Inflammatory macrophage treated with lipopolysaccharide for 4 hours (primary cell): Measurements from ENCODE around the gene RDH16.
"Not testable (repeated sequence)": the region's sequence is repeated elsewhere in the genome, so short reads cannot be mapped to it uniquely, and the experiment has no call there.

Experiments
- DNase-seq: peaks from one replicate; pipeline ENCODE4 v3.0.0-alpha.2; 2020

RDH16 gene

DNA sequence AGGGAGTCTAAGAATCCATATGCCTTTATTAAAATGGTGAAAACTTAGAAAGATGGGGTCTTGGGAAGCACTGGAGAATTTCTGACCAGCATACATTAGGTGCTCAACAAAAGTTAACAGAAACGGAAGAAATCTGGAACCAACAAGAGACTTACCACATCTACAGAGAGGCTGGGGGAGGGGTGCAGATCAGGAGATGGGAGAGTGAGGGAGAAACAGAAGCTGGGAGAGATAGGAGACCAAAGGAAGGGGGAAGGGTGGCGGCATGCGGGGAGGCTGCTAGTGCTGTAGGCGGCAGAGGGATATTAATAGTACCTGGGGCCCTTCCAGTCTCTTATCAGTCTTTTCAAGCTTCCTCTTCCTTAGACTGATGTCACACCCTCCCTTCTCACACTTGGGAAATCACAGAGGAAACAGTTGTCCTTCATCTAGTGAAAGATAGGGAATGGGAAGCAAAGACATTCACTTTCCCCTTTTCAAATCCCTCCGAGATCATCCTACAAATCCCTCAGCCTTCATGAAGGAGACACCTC is 30.9 kb upstream of the RDH16 start:
- DNase-seq: peak; percentile 53

DNA sequence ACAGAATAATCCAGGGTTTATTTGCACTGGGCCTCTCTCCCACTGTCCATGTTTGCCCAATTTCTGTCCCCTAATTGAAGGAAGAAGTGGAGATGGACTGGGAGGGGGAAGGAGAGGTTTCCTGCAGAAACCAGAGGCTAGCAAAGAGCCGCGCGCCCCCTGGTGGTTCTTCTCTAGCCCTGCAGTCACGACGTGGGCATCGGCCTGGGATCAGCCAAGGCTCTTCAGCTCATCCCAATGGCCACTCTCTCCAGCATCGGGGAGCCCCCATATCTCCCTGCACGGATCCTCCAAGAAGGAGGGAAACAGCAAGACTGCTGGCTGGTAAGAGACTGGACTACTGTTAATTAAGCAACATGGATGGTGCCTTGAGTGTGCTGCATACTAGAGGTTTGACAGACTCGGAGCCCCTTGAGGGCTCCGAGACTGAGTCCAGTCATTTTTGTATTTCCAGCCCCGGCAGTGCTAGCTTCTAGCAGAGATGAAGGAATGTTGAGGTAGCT is 30.2 kb upstream of the RDH16 start:
- DNase-seq: peak; percentile 74

DNA sequence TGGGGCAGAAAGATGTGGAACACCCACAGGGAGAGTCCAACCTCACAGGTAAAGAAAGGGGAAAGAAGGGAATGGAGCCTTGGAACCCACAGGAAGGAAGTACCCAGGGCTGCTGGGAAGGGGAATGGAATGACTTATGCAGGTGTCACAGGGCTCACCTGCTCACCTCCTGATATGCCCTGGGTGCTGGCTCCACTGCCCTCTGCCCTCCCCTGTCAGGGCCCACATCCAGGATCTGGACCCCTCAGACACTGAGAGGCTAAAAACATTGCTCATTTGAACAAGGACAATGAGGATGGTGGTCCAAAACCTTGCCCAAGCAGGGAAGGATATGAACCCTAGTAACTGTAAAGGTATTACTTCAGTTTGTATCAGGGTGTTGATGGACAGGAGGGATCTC is 29.6 kb upstream of the RDH16 start:
- DNase-seq: no peak

DNA sequence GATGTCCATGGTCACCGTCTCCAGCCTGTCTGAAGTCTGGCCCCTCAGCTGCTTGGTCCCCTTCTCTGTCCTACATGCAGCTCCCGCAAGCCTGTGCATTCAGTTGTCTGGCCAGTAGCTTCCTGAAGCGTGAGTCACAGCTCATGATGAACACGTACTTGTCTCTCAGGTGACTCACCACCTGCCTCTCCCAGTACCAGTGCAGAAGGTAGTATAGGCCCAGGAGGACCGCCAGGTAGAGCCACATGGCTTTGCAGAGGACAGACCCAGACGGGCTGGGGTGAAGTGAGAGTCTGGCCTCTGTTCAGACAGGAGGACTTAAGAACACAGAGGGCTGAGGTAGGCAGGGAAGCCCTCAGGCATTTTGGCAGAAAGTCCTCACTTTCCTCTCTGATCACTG is 28.3 kb upstream of the RDH16 start:
- DNase-seq: not testable (repeated sequence)

DNA sequence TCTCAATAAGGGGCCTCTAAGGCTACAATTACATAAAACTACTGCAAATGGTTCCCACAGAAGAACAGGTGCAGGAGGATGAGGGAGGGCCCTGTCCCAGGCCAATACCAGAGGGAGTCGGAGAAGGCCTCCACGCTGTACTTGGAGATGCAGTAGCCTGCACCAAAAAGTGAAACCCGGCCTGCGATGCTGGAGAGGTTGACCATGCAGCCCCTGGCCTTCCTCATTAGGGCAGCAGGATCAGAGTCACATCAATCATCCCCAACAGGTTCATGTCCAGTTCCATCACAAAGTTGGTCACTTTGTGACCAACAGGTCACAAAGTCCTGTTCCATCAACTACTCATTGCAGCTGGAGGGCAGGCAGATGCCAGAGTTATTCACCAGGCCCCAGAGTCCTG is 26.0 kb upstream of the RDH16 start:
- no peak for DNase-seq

DNA sequence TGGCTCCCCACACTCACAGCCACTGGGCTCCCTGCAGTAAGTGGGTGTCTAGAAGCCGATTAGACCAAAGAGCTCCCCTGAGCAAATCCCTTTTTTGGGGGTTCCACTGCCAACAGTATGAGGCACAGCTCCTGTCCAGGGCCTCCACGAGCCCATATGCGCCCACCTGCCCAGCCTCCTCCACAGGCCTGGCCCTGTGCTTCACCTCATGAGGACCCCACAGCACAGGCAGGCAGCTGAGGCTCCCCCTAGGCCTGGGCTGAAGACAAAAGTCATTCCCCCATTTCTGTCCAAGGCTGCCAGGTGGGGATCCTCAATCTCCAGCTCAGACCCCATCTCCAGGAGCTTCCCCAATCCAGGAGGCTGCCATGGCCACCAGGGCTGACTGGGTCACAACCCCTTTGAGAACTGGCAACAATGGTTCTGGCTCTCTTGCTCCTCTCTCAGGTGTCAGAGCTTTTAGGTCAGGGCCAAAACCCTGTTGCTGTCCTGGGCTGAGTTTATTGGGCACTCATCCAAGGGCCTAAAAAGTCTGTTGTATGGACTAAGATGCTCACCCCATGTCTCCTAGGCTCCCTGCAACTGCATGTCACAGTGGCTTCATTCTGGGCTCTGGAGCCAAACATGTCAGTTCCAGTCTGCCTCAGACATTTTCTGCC is 25.3 kb upstream of the RDH16 start:
- DNase-seq: not testable (repeated sequence)

DNA sequence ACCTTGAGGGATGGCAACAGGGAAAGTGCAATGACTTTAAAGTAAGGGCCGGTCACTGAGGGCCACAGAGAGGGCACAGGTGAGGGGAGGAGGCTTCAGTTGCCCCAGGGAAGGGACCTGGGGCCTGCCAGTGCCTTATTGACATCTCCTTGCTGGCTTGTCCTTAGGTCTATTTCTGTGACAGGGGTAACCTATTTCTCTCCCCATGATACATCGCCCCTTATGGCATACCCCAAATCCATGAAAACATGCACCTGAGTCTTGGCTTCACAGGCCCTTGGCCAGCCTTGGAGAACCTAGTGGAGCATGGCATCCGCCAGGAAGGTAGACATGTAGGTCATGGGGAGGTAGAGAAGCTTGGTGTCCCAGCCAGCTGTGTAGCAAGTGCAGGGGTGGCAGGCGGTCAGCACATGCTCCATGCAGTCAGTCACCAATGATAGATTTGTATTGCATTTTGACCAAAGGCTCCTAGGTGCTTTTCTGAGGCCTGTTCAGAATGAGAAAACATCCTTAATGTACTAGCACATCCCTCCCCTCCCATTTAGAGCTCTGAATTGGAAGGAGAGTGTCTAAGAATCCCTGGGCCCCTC is 23.6 kb upstream of the RDH16 start:
- DNase-seq: no peak

DNA sequence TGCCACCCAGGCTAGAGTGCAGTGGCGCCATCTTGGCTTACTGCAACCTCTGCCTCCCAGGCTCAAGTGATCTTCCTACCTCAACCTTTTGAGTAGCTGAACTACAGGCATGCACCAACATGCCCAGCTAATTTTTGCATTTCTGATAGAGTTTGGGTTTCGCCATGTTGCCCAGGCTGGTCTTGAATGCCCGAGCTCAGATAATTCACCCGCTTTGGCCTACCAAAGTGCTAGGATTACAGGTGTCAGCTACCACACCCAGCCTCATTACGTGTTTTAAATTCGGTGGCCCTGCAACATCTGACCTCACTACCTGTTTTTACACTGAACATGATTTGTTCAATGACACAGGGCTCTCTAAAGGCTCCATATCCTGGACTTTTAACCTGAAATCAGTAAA is 22.9 kb upstream of the RDH16 start:
- no peak for DNase-seq

DNA sequence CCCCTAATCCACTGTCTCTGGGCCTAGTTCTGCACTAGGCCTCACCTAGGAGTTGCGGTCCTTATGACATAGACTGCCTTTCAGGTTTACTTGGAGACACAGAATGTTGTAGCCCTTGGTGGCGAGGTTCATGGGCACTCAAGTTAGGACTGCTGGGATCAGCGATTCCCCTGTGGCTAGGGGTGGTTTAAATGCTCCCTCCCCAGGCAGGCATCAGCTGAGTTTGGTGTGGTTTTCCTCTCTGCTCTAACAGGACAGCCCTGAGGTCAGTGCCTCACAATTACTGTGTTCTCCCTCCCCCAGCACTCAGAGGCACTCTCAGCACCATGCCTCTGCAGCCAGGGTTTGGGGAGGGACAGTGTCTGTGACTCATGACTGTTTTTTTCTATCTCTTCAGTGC is 22.2 kb upstream of the RDH16 start:
- no peak for DNase-seq

DNA sequence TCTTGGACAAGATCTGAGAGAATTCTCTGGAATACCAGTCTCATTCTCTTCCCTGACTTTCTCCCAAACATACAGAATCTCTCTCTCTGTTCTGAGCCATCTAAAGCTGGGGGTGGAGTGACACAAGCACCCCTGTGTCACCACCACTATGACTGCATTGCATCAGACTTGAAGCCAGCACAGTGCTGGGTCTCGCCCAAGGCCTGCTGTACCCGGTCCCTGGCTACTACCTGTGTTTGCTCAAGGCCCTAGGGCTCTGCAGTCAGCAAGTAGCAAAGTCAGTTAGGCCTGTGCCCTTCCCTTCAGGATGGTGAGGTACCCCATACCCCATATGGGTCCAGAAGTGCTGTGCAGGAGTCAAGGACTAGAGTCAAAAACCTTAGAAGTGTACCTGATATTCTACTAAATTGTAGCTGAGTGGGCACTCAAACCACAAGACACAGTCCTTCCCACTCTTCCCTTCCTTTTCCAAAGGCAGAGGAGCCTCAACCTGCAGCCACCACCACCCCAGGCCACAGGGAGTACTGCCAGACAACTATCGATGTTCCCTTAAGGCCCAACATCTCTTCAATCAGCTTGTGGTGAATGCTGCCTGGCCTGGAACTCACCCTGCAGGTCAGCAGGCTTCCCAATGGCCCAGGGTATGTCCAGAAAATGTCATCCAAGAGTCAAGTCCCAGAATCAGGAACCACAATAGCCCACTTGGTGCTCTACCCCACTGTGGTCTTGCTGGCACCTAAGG is 21.2 kb upstream of the RDH16 start:
- DNase-seq: peak; percentile 16

DNA sequence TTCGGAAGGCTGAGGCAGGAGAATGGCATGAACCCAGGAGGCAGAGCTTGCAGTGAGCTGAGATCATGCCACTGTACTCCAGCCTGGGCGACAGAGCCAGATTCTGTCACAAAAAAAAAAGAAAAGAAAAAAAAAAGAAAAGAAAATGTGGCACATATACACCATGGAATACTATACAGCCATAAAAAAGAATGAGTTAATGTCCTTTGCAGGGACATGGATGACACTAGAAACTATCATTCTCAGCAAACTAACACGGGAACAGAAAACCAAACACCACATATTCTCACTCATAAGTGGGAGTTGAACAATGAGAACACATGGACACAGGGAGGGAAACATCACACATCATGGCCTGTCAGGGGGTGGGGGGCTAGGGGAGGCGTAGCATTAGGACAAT is 20.0 kb upstream of the RDH16 start:
- DNase-seq: not testable (repeated sequence)

DNA sequence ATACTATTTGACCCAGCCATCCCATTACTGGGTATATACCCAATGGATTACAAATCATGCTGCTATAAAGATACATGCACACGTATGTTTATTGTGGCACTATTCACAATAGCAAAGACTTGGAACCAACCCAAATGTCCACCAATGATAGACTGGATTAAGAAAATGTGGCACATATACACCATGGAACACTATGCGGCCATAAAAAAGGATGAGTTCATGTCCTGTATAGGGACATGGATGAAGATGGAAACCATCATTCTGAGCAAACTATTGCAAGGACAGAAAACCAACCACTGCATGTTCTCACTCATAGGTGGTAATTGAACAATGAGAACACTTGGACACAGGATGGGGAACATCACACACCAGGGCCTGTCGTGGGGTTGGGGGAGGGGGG is 16.8 kb upstream of the RDH16 start:
- DNase-seq: not testable (repeated sequence)

DNA sequence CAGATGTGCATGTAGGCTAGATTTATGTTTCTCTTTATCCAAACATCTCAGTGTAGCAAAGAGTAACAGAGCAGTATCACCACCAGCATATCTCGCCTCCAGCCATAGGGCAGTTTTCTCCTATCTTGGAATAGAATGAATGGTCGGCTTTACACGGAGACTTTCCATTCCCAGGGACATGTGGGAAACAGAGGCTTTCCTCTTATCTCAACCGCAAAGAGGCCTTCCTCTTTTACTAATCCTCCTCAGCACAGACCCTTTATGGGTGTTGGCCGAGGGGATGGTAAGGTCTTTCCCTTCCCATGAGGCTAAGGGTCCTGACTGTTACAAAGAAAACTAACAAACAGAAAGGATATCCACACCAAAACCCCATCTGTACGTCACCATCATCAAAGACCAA is 11.5 kb upstream of the RDH16 start:
- not testable (repeated sequence) for DNase-seq

DNA sequence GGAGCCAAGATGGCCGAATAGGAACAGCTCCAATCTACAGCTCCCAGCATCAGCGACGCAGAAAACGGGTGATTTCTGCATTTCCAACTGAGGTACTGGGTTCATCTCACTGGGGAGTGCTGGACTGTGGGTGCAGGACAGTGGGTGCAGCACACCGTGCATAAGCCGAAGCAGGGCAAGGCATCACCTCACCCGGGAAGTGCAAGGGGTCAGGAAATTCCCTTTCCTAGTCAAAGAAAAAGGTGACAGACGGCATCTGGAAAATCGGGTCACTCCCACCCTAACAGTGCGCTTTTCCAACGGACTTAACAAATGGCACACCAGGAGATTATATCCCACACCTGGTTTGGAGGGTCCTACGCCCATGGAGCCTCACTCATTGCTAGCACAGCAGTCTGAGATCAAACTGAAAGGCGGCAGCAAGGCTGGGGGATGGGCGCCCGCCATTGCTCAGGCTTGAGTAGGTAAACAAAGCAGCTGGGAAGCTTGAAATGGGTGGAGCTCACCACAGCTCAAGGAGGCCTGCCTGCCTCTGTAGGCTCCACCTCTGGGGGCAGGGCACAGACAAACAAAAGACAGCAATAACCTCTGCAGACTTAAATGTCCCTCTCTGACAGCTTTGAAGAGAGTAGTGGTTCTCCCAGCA is 8.7 kb upstream of the RDH16 start:
- not testable (repeated sequence) for DNase-seq

DNA sequence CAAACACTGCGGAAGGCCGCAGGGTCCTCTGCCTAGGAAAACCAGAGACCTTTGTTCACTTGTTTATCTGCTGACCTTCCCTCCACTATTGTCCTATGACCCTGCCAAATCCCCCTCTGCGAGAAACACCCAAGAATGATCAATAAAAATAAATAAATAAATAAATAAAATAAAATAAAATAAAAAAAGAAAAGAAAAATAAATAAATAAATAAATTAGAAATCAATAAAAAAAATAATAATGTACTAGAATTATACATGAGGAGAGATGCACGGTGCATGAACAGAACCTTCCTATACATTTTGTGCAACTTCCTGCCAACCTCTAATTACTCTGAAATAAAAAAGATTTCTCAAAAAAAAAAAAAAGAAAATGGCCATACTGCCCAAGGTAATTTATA is 7.7 kb upstream of the RDH16 start:
- not testable (repeated sequence) for DNase-seq

DNA sequence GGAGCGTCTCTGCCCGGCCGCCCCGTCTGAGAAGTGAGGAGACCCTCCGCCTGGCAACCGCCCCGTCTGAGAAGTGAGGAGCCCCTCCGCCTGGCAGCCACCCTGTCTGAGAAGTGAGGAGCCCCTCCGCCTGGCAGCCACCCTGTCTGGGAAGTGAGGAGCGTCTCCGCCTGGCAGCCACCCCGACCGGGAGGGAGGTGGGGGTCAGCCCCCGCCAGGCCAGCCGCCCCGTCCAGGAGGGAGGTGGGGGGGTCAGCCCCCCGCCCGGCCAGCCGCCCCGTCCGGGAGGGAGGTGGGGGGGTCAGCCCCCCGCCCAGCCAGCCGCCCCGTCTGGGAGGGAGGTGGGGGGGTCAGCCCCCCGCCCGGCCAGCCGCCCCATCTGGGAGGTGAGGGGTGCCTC is 6.1 kb upstream of the RDH16 start:
- DNase-seq: not testable (repeated sequence)

DNA sequence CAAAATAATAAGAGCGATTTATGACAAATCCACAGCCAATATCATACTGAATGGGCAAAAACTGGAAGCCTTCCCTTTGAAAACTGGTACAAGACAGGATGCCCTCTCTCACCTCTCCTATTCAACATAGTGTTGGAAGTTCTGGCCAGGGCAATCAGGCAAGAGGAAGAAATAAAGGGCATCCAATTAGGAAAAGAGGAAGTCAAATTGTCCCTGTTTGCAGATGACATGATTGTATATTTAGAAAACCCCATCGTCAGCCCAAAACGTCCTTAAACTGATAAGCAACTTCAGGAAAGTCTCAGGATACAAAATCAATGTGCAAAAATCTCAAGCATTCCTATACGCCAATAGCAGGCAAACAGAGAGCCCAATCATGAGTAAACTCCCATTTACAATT is 4.8 kb upstream of the RDH16 start:
- not testable (repeated sequence) for DNase-seq

DNA sequence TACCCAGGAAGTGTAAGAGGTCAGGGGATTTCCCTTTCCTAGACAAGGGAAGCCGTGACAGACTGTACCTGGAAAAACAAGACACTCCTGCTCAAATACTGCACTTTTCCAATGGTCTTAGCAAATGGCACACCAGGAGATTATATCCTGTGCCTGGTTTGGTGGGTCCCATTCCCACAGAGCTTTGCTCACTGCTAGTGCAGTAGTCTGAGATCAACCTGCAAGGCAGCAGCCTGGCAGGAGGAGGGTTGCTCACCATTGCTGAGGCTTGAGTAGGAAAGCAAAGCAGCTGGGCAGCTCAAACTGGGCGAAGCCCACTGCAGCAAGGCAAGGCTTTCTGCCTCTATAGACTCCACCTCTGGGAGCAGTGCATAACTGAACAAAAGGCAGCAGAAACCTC is 1.0 kb upstream of the RDH16 start:
- no peak for DNase-seq

DNA sequence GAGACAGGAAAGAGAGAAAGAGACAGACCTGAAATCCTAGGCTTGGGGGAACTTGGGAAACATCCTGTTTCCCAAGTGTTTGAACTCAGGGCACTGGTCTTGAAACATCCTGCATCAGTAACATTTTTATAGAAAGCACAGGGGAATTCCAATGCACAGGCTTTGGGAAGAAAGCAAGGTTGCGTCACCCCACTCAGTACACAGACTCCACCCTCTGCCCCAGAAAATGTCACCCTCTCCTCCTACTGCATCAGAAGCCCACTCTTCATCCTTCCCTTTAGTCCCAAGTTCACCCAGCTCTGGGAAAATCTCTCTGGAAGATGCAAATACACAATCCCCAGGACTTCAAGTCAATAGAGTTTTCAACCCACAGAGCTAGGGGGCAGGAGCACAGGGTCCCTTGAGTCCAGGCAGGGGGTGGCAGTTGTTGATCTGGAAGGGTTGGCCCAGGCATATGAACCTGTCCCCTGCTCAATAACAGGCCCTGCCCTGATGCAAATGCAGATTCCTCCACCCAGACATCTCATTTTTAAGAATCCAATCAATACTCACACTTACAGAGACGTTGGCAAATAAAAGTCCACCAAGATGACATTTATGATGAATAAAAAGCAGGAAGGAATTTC is 1.7 kb downstream of the RDH16 start:
- peak; percentile 69 for DNase-seq

DNA sequence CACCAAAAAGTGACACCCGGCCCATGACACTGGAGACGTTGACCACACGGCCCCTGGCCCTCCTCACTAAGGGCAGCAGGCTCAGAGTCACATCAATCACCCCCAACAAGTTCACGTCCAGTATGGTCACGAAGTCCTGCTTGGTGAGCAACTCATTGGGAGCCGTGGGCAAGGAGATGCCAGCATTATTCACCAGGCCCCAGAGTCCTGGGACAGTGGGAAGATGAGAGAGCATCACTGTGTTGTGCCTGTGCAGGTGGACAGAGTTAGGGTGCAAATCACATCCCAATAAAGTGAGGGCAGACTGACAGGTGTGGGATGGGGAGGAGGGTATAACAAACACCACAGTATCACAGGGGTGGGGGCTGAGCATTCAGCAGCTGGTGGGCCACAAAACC is 2.5 kb downstream of the RDH16 start:
- no peak for DNase-seq

DNA sequence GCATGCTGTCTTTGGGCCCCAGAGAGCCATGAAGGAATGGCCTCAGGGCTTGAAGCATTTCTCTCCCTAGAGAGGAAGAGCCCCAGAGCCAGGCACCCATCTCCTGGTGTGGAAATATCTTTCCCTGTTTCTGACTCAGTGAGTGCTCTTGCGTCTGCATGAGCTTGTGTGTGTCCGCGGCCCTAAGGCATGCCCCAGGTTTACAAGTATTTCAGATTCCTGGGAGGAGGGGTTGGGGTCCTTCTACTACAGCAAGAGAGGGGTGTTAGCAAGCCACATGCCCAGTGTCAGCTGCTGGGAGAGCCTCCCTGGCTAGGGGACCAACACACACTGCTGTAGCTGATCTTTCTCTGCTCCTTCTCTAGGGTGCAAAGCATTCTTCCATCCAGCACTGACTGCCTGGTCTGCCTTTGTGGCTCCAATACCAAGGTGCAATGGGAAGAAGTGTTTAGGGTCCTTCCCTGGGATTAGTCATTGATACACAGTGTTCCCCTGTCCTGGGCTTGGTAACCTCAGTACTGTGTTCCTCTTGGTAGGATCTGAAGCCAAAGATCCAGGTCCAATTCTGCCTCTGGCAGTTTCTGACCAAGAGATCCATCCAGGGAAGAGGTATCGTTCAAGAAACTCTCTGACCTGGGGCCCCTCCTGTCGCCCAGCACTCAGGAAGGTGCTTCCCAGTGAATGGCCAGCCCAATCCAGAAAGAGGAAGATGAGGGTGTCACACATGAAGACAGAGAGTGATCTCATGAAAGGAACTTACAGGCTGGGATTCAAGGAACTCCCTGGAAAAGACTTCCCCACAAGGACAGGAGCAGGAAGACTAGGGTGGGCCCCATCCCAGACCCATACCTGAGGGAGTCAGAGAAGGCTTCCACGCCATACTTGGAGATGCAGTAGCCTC is 3.1 kb downstream of the RDH16 start:
- peak; percentile 8 for DNase-seq

DNA sequence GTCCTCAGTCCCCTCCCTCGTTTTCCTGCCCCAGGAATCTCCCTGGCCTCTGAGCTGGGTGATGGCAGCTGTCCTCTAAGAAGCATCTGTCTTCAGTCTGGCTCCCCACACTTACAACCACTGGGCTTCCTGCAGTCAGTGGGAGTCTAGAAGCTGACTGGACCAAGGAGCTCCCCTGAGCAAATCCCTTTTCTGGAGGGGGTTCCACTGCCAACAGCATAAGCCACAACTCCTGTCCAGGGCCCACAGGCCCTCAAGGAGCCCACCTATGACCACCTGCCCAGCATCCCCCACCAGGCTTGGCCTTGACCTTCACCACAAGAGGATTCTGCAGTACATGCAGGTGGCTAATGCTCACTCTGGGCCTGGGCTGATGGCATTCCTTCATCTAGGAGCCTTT is 4.1 kb downstream of the RDH16 start:
- DNase-seq: no peak
